Right cardiac atrium (tissue), 5 donors: Measurements from ENCODE around the gene DYRK2. TPM values are rescaled to one million over a fixed set of nuclear protein-coding genes. Genes with fewer than 3 reads are reported as not detected.

Source experiments
- ATAC-seq, 2 donors: fragments of 200-7000 bp; cut with Tn5 transposase; one replicate each; pipeline versions ENCODE4 v1.8.0 to v1.9.1; 2020; ENCODE audit warnings: moderate library complexity in 2 of 2, mild to moderate bottlenecking in 1 of 2
- DNase-seq, 3 donors: peaks; one replicate each; pipeline ENCODE4 v3.0.0-alpha.2; 2020
- H3K27ac ChIP-seq: one replicate; pipeline ENCODE4 v1.5.1; 2013; ENCODE audit warnings: mild to moderate bottlenecking, low read length, control low read depth, moderate library complexity
- H3K27me3 ChIP-seq: one replicate; pipeline ENCODE4 v1.6.1; 2013; ENCODE audit not compliant: control insufficient read depth, insufficient read depth
- H3K4me1 ChIP-seq: one replicate; pipeline ENCODE4 v1.6.1; 2013; ENCODE audit warnings: low read length; ENCODE audit not compliant: control insufficient read depth, insufficient read depth
- H3K4me3 ChIP-seq: one replicate; pipeline ENCODE4 v1.5.1; 2013; ENCODE audit warnings: low read length, control low read depth
- H3K9me3 ChIP-seq: one replicate; pipeline ENCODE4 v1.6.1; 2013; ENCODE audit warnings: low read length; ENCODE audit not compliant: control insufficient read depth
- WGBS: extraction: QIAGEN DNeasy Blood & Tissue Kit; methylation state at CpG from one replicate; pipeline ENCODE4 v1.1.7; 2013; 5-methylcytosine and 5-hydroxymethylcytosine counted together
- intact Hi-C, 4 donors: fragments of 100-400 bp; cut with DNase I; formaldehyde crosslinking; loops; one replicate each; pipeline versions ENCODE4 v1.11.0 to v1.14.0; 2022 to 2023
- polyA plus RNA-seq: library from polyadenylated mRNA; stranded (reverse); fragments of 200-250 nt; gene quantifications from one replicate; pipeline ENCODE4 v1.2.3, GENCODE V29; 2013
- total RNA-seq, 4 donors: library from RNA; stranded (reverse); fragmentation: NEBNext Ultra II Directional; extraction: Animal tissue kit (Norgen Biotek cat#: 25700); gene quantifications; one replicate each; pipeline ENCODE4 v1.2.1, GENCODE V29; 2021
- donor health status: healthy with polysubstance abuse.
- donor health status: DM: no; HTN: yes; CAD: no.
- donor health status: DM: no; HTN: no; CAD: no.
- donor health status: DM: no; HTN: yes; CAD: no; lungs with severe emphysema.
- donor health status: DM: yes; HTN: yes; CAD: no.

Gene DYRK2
- total and polyA plus RNA-seq, 5 donors = 15.1 to 93.7 (median 74.4) TPM

- Histone ChIP-seq H3K4me3 (no peak overlapping the region), H3K9me3 (no peaks in the 10 kb centered on the region), H3K27ac (no peak overlapping the region), H3K4me1 (peaks cover 3% of the 10 kb centered on the region), H3K27me3 (no peaks in the 10 kb centered on the region)
- DNase-seq = peak in 1 of 3 donors; percentile 54
- intact Hi-C loops = no loop called here
- WGBS = 80% methylated on average over 5 of the region's 5 CpGs
- no peak for ATAC-seq
These were observed 42.7 kb downstream of the DYRK2 start for GRCh38 chr12:67691220-67691619.

DNA sequence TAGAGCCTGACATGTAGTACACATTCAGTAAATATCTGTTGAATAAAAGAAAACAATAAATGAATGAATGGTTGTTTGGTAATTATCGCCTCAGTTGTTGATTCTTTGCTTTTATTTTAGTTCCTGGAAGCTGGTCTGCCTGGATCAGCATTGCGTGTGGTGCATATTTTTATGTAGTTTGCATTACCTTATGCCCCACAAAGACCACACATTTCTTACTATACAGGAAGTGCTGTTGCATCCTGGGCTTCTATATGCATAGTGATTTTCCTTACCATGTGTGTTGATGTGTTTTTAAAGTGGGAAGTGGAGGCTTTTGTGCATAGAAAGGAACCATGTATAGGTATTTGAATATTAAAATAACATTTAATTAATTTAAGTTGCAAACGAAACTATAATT, 43.6 kb downstream of the DYRK2 start:
- Histone ChIP-seq H3K4me3 (no peak overlapping the region), H3K9me3 (no peaks in the 10 kb centered on the region), H3K27me3 (no peaks in the 10 kb centered on the region), H3K27ac (no peak overlapping the region), H3K4me1 (peaks cover 3% of the 10 kb centered on the region)
- ATAC-seq (no peak), DNase-seq (no peak)
- intact Hi-C loops = no loop called here
- over 99% methylated on average over 3 of the region's 3 CpGs for WGBS

GRCh38 chr12:67692966-67693365, 44.4 kb downstream of the DYRK2 start:
- DNase-seq (no peak), ATAC-seq (no peak)
- over 99% methylated on average over 2 of the region's 2 CpGs for WGBS
- intact Hi-C loops = no loop called here
- Histone ChIP-seq H3K27ac (no peak overlapping the region), H3K27me3 (no peaks in the 10 kb centered on the region), H3K9me3 (no peaks in the 10 kb centered on the region), H3K4me3 (no peak overlapping the region), H3K4me1 (peaks cover 3% of the 10 kb centered on the region)

GRCh38 chr12:67693894-67694293, 45.3 kb downstream of the DYRK2 start:
- no peak overlapping the region for H3K27ac ChIP-seq
- no peaks in the 10 kb centered on the region for H3K27me3 ChIP-seq
- DNase-seq (no peak), ATAC-seq (no peak)
- peaks cover 3% of the 10 kb centered on the region for H3K4me1 ChIP-seq
- H3K9me3 ChIP-seq = no peaks in the 10 kb centered on the region
- intact Hi-C loops = no loop called here
- 90% methylated on average over 3 of the region's 3 CpGs for WGBS
- no peak overlapping the region for H3K4me3 ChIP-seq

GRCh38 chr12:67694306-67694900, 45.9 kb downstream of the DYRK2 start:
- Histone ChIP-seq H3K9me3 (no peaks in the 10 kb centered on the region), H3K4me3 (no peak overlapping the region), H3K27ac (no peak overlapping the region), H3K27me3 (no peaks in the 10 kb centered on the region), H3K4me1 (peaks cover 2% of the 10 kb centered on the region)
- ATAC-seq (no peak), DNase-seq (no peak)
- intact Hi-C loops = no loop called here
- 19% methylated on average over 1 of the region's 1 CpG for WGBS

- 92% methylated on average over 2 of the region's 2 CpGs for WGBS
- no peaks in the 10 kb centered on the region for H3K27me3 ChIP-seq
- no peak overlapping the region for H3K4me3 ChIP-seq
- intact Hi-C loops = no loop called here
- H3K4me1 ChIP-seq = peaks cover 2% of the 10 kb centered on the region
- DNase-seq (no peak), ATAC-seq (no peak)
- H3K9me3 ChIP-seq = no peaks in the 10 kb centered on the region
- H3K27ac ChIP-seq = no peak overlapping the region
These were observed 47.4 kb downstream of the DYRK2 start for GRCh38 chr12:67695974-67696373.

DNA sequence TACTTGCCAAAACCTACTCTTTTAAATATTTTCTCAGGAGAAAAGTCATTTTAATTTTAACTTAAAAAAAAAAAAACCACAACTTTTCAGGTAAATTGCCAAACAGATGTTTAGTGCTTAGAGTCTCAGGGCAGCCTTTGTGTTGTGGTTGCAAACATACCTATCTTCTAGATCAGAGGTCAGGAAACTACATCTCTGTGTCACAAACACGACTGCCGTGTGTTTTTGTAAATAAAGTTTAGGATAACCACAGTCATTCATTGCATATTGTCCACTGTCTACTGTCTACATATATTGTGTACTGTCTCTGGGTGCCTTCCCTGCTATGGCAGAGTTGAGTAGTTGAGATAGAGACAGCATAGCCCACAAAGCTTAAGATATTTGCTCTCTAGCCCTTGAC, 48.9 kb downstream of the DYRK2 start:
- Histone ChIP-seq H3K9me3 (no peaks in the 10 kb centered on the region), H3K4me3 (no peak overlapping the region), H3K27me3 (no peaks in the 10 kb centered on the region), H3K27ac (no peak overlapping the region), H3K4me1 (peaks cover 2% of the 10 kb centered on the region)
- ATAC-seq = no peak
- intact Hi-C loops = no loop called here
- DNase-seq = no peak
- WGBS = 83% methylated on average over 2 of the region's 2 CpGs

DNA sequence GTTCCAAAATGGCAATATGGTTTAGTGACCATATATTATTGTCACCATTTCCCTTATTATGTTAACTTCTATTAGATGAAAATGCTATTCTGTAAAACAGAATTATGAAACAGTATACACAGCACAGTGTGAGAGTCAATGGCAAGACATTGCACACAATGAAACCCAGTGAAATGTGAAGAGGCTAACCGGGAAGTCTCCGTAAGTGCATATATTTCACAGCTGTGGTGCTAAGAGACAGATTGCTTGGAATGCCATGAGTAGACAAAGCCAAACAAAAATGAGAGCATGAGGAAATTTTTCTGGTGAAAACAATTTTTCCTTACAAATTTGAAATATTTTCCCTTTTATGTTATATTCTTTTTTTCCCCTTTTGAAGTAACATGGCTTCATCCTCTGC, 49.4 kb downstream of the DYRK2 start:
- no peak overlapping the region for H3K4me3 ChIP-seq
- no peak for ATAC-seq
- no peaks in the 10 kb centered on the region for H3K27me3 ChIP-seq
- DNase-seq = no peak
- no peak overlapping the region for H3K27ac ChIP-seq
- H3K9me3 ChIP-seq = no peaks in the 10 kb centered on the region
- intact Hi-C loops = no loop called here
- 65% methylated on average over 2 of the region's 2 CpGs for WGBS
- peaks cover 2% of the 10 kb centered on the region for H3K4me1 ChIP-seq

- Histone ChIP-seq H3K4me3 (peak overlapping the region; percentile 47), H3K27me3 (no peaks in the 10 kb centered on the region), H3K4me1 (no peaks in the 10 kb centered on the region), H3K9me3 (no peaks in the 10 kb centered on the region), H3K27ac (no peak overlapping the region)
- ATAC-seq (peak; percentile 37 to 47), DNase-seq (no peak)
- intact Hi-C loops = no loop called here
- WGBS = 38% methylated on average over 6 of the region's 6 CpGs
These were observed 50.4 kb downstream of the DYRK2 start for GRCh38 chr12:67698672-67699581.

DNA sequence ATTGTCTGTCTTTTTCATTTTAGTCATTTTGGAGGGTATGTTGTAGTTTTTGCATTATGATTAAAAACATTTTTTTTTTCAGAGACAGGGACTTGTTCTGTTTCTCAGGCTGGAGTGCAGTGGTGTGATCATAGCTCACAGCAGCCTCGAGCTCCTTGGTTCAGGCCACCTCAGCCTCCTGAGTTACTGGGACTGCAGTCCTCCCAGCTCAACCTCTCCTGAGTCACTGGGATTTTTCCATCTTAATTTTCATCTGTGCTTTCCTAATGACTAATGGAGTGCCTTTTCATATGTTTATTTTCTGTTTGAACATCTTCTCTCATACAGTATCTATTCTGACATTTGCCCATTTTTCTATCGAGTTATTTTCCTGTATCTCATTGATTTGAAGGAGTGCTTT, 52.6 kb downstream of the DYRK2 start:
- Histone ChIP-seq H3K27me3 (no peaks in the 10 kb centered on the region), H3K4me3 (no peak overlapping the region), H3K4me1 (peaks cover 2% of the 10 kb centered on the region), H3K27ac (no peak overlapping the region), H3K9me3 (no peaks in the 10 kb centered on the region)
- no peak for ATAC-seq
- no peak for DNase-seq
- intact Hi-C loops = no loop called here
- WGBS = 88% methylated on average over 2 of the region's 2 CpGs

GRCh38 chr12:67702136-67702535, 53.6 kb downstream of the DYRK2 start:
- Histone ChIP-seq H3K4me1 (peaks cover 2% of the 10 kb centered on the region), H3K27ac (no peak overlapping the region), H3K9me3 (no peaks in the 10 kb centered on the region), H3K4me3 (no peak overlapping the region), H3K27me3 (no peaks in the 10 kb centered on the region)
- DNase-seq = no peak
- 98% methylated on average over 1 of the region's 1 CpG for WGBS
- intact Hi-C loops = no loop called here
- ATAC-seq = no peak
